T-helper 1 cell (primary cell): ENCODE data around the gene RP2.
A peak's percentile ranks its signal among the peaks of the same experiment; 100 is the strongest.

Experiments
- DNase-seq, 5 donors: peaks; one replicate each; pipeline ENCODE4 v3.0.0-alpha.2; 2012 to 2020

Gene RP2

GRCh38 chrX:46844913-46845312 is 8.1 kb downstream of the RP2 start:
- no peak for DNase-seq

GRCh38 chrX:46849933-46850332 is 13.1 kb downstream of the RP2 start:
- no peak for DNase-seq

GRCh38 chrX:46850771-46851170 is 13.9 kb downstream of the RP2 start:
- DNase-seq: no peak

- no peak for DNase-seq
Measured at GRCh38 chrX:46856483-46856882, 19.6 kb downstream of the RP2 start.

- no peak for DNase-seq
Measured at GRCh38 chrX:46860557-46860956, 23.7 kb downstream of the RP2 start.

GRCh38 chrX:46863072-46863471 is 26.2 kb downstream of the RP2 start:
- DNase-seq: no peak

GRCh38 chrX:46864606-46865005 is 27.8 kb downstream of the RP2 start:
- DNase-seq: no peak

- no peak for DNase-seq
Measured at GRCh38 chrX:46865281-46865680, 28.4 kb downstream of the RP2 start.

- DNase-seq: no peak
Measured at GRCh38 chrX:46866726-46867125, 29.9 kb downstream of the RP2 start.

GRCh38 chrX:46873746-46874145 is 36.9 kb downstream of the RP2 start:
- DNase-seq: peak in 1 of 5 donors; percentile 3

- DNase-seq: no peak
Measured at GRCh38 chrX:46876901-46877300, 40.1 kb downstream of the RP2 start.

GRCh38 chrX:46882266-46882665 is 45.4 kb downstream of the RP2 start:
- no peak for DNase-seq

- no peak for DNase-seq
Measured at GRCh38 chrX:46884799-46885198, 48.0 kb downstream of the RP2 start.

- DNase-seq: no peak
Measured at GRCh38 chrX:46898207-46898606, 61.4 kb downstream of the RP2 start.

GRCh38 chrX:46903458-46904242 is 66.8 kb downstream of the RP2 start:
- peak; percentile 14 to 52 (median 37) for DNase-seq

- DNase-seq: no peak
Measured at GRCh38 chrX:46904626-46905025, 67.8 kb downstream of the RP2 start.

GRCh38 chrX:46910415-46910814 is 73.6 kb downstream of the RP2 start:
- DNase-seq: no peak

GRCh38 chrX:46912098-46912602 is 75.3 kb downstream of the RP2 start, which contains the start of gene JADE3:
Gene JADE3, plus strand, starts transcription at chrX:46912421. Its CDS starts 72,474 bp downstream, at chrX:46984895.
- DNase-seq: peak in 4 of 5 donors; percentile 4 to 10 (median 9)

GRCh38 chrX:46912603-46913491 is 76.0 kb downstream of the RP2 start:
- DNase-seq: peak in 3 of 5 donors; percentile 10 to 11 (median 11)

GRCh38 chrX:46913667-46914066 is 76.8 kb downstream of the RP2 start:
- DNase-seq: no peak

GRCh38 chrX:46916273-46916672 is 79.4 kb downstream of the RP2 start:
- DNase-seq: no peak

GRCh38 chrX:46917622-46918021 is 80.8 kb downstream of the RP2 start:
- DNase-seq: no peak

- DNase-seq: no peak
Measured at GRCh38 chrX:46918434-46918833, 81.6 kb downstream of the RP2 start.

GRCh38 chrX:46920235-46920634 is 83.4 kb downstream of the RP2 start:
- DNase-seq: no peak
